ENCODE measurements around the gene COMMD1.
"Not testable (repeated sequence)": the region's sequence is repeated elsewhere in the genome, so short reads cannot be mapped to it uniquely, and the experiment has no call there.

The COMMD1 gene

DNA sequence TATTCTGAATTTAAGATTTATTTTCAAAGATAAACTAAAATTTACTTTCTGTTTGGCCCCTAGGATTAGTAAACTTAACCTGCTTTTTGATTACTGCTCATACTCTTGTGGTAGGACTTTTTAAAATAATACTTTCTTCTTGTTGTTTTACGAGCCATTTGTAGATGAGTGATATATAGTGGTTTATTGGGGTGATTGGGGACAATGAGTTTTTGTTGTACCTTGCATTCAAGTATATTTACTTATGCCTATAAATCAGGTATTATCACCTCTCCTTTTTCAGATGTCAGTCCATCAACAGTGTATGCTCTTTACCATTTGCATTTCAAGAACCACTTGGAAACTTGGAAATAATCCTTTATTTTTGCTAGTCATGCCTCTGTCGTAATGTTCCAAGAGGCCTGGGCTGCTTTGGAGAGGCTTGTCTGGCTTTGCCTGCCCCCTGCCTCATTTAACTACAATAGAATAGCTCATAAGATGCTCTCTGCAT, 131.3 kb downstream of the COMMD1 start:
- no peak for DNase-seq

DNA sequence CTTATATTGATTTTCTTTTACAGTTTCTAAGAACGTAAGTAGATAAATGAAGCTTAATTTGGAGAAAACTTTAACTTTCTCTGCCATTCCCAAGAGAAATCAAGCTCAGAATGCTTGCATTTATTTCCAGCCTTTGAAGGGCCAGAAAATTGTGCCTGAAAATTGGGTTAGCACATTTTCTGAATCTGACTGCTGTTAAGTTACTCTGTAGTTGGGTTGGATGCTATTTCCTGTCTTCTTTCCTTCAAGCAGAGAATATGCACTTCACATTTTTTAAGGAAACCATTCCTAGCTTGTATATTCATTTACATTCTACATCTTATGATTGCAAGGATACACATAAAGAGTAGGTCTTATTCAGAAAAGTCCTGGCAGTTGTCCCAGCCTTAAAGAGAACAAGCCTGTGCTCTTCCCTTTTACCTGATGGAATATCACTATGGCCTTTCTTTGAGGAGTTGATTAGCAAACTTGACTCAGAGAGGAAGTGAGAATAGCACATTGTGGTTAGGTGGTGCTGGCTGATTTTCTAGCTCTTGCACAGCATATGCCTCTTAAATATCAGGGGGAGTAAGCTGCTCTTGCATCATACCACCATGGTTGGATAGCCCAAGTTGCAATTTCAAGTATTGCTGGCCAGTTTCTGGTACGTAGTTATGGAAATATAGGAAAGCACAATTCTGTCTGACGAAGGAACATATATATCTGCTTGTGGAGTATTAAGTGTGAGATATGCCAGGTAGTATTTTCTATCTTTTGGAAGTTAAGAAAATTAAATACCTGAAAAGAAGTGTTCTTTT, 133.7 kb downstream of the COMMD1 start:
- DNase-seq: no peak

DNA sequence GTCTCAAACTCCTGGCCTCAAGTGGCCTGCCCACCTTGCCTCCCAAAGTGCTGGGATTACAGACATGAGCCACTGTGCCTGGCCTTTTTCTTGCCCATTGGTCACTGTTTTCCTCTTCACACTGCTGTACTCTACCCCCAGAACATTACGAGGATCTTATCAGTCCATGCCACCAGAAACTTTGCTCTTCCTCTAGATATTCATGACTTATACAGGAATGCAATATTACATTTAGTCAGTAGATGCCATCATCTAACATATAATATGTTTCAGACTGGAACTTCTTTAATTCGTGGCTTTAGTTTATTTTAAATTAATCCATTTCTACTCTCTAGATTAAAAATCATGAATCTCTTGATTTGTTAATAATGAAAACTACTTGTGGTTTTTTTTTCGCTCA, 135.5 kb downstream of the COMMD1 start:
- no peak for DNase-seq

DNA sequence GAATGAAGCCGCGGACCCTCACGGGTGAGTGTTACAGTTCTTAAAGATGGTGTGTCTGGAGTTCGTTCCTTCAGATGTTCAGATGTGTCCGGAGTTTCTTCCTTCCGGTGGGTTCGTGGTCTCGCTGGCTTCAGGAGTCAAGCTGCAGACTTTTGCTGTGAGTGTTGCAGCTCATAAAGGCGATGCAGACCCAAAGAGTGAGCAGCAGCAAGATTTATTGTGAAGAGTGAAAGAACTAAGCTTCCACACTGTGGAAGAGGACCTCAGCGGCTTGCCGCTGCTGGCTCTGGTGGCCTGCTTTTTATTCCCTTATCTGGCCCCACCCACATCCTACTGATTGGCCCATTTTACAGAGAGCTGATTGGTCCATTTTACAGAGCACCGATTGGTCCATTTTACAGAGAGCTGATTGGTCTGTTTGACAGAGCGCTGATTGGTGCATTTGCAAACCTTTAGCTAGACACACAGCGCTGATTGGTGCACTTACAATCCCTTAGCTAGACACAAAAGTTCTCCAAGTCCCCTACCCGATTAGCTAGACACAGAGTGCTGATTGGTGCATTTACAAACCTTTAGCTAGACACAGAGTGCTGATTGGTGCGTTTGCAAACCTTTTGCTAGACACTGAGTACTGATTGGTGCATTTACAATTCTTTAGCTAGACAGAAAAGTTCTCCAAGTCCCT, 136.4 kb downstream of the COMMD1 start:
- DNase-seq: not testable (repeated sequence)

DNA sequence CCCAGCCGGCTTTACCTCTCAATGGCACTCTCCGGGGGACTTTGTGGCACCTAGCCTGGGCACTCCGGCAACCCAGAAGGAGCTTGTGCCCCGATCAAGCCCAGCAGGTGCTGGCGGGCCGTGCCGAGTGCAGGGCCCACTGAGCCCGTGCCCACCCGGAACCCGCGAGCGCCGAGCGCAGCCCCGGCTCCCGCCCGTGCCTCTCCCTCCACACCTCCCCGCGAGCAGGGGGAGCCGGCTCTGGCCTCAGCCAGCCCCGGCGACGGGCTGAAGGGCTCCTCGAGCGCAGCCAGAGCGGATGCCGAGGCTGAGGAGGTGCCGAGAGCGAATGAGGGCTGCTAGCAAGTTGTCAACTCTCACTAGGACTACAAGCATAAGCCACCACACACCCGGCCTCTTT, 136.9 kb downstream of the COMMD1 start:
- DNase-seq: no peak

DNA sequence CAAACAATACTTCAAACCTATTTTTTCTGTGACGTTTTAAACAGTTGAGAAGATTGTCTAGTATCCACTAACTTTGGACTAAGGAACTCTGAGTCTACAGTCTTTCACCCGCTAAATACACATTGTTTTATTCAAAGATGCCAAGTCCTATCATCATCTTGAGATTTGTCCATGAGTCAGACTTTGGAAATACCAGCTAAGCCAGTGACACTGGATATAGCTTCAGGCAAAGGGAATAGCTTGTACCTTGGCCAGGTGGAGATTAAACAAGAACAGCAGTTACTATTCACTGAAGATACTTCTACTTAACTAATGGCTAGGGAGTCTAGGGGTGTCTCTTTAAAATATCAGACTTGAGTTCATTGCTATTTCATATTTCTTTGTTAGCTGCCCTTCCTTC, 137.5 kb downstream of the COMMD1 start:
- no peak for DNase-seq

DNA sequence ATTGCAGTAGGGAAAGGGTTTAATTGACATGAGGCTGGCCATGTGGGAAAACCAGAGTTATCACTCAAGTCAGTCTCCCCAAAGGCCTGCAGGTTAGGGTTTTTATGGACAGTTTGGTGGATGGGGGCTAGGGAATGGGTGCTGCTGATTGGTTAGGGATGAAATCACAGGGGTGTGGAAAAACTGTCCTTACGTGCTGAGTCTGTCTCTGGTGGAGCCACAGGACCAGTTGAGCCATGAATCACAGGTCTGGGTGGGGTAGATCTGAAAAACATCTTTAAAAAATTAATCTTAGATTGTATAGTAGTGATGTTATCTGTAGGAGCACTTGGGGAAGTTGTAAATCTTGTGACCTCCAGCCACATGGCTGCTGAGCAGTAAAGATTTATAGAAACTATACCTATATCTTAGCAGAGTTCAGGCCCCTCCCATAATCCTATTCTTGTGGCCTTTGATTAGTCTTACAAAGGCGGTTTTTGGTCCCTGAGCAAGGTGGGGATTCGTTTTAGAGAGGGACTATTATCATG, 139.6 kb downstream of the COMMD1 start:
- DNase-seq: no peak

DNA sequence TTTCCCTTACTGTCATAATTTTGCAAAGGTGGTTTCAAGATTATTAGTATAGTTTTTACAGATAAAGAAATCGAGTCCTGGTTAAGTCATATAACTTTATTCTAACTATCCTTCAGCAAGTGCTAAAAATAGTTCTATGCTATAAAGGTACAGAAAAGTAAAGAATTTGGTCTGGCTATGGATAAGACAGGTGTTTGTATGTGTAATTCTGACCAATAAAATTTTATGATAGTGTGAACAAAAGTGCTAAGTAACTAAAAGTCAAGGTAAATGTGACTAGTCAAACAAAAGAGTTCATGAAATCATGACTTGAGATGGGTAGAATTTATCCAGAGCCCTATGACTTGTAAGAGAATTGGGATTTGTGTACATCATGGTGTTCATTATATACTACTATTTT, 140.7 kb downstream of the COMMD1 start:
- DNase-seq: no peak

DNA sequence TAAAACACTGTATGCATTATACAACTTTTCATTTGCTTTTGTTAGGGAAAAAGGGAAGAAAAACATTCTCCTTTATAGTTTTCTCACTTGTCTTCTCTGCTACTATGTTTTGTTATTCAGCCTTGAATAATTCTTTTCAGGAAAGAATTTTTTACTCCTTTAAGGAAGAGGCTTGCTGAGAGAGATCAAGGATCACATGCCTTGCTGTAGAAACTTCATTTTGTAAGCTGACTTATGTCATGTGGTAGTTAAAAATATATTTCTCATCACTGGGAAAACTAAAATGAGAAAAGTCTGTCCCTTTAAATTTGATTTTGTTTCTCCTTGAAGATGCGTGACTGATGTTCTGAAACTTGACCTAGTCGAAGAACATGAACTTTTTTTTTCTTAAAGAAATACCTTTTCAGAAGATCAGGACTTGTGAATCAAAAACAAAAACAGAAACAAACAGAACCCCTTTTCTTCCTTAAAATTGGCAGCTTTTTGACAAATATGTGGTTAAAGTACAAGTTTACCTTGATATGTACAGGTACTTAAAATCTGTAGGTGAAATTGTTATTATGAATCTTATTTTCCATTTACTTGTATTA, 145.1 kb downstream of the COMMD1 start:
- no peak for DNase-seq

DNA sequence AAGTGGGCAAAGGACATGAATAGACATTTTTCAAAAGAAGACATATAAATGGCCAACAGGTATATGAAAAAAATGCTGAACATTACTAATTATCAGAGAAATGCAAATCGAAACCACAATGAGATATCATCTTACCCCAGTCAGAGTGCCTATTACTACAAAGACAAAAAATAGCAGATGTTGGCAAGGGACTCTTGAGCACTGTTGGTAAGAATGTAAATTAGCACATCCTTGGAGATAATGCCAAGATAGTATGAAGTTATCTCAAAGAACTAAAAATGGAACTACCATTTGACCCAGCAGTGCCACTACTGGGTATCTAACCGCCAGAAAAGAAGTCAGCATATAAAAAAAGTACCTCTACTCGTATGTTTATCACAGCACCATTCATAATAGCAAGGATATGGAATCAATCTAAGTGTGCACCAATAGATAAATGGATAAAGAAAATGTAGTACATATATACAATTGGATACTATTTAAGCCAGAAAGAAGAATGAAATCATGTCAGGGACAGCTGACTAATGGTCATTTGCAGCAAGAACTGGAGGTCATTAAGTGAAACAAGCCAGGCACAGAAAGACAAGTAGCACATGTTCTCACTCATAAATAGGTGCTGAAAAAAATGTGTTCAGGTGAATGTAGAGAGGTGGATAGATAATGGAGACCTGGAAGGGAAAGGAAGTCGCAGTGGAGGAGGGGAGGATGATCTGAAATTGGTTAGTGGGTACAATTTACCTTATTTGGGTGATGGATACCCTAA, 148.7 kb downstream of the COMMD1 start:
- no peak for DNase-seq

DNA sequence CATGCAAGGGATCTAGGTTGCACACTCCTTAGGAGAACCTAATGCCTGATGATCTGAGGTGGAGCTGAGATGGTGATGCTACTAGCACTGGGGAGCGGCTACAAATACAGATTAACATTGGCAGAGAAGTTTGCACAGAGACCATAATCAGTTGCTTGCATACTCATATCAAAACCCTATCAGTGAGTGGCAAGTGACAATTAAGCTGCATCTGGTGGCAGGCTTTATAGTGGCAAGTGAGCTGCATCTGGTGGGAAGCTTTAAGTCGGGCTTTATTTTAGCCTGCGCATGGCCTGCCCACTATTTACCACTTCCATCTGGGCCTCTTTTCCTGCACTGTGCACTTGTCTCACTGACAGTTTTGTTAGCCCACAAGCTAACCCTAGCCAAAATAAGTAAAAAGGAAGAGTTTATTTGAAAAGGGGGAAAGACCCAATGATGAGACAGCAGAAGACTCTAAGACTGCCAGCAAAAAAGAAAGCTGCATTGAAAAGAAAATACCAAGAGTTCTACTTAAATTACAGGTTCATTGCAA, 149.5 kb downstream of the COMMD1 start:
- DNase-seq: no peak

DNA sequence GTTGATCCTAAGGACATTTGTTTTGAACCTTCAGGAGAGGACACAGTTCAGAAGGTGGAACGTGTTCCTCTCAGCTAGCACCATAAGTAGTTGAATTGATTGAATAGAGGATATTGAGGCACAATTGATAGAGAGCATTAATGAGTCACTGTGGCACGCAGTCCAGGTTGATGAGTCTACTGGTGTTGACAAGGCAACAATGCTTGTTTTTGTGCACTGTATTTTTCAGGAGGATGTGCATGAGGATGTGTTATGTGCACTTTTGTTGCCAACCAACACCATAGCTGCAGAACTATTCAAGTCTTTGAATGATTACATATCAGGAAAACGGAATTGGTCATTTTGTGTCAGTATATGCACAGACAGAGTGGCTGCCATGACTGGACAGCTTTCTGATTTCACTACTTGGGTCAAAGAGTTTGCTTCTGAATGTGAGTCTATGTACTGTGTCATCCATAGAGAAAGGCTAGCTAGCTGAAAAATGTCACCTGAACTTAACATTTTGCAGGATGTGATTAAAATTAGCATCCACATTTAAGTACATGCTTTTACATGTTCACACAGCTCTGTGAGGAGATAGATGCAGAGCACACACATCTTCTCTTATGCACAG, 150.4 kb downstream of the COMMD1 start:
- DNase-seq: no peak

DNA sequence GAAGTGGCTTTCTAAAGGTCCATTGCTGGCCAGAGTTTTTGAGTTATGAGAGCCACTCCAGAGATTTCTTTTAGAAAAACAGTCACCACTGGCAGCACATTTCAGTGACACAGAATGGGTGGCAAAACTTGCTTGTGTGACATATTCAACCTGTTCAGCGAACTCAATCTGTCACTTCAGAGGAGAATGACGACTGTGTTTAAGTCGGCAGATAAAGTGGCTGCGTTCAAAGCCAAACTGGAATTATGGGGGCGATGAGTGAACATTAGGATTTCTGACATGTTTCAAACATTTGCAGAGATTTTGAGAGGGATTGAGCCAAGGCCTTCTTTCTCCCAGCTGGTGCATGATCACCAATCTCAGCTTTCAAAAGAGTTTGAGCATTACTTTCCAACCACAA, 150.9 kb downstream of the COMMD1 start:
- no peak for DNase-seq

DNA sequence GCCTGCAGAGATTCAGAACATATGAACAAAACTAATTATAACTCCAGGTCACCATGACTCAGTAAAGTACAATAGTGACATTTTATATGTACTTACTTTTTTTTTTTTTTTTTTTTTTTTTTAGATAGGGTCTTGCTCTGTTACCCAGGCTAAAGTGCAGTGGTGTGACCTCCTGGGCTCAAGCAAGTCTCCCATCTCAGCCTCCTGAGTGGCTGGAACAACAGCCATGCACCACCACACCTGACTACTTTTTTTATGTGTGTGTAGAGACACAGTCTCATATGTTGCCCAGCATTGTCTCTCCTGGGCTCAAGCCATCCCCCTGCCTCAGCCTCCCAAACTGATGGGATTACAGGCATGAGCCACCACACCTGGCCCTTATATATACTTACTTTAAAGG, 159.8 kb downstream of the COMMD1 start:
- no peak for DNase-seq

DNA sequence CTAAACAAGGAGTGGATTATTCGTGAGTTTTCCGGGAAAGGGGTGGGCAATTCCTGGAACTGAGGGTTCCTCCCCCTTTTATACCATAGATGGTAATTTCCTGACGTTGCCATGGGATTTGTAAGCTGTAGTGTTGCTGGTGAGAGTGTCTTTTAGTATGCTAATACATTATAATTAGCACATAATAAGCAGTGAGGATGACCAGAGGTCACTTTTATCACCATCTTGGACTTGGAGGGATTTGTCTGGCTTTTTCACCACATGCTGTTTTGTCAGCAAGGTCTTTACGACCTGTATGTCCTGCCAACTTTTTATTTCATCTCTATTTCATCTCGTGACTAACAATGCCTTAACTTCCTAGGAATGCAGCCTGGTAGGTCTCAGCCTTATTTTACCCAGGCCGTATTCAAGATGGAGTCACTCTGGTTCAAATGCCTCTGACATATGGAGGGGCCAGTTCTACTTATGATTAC, 165.7 kb downstream of the COMMD1 start:
- DNase-seq: no peak

DNA sequence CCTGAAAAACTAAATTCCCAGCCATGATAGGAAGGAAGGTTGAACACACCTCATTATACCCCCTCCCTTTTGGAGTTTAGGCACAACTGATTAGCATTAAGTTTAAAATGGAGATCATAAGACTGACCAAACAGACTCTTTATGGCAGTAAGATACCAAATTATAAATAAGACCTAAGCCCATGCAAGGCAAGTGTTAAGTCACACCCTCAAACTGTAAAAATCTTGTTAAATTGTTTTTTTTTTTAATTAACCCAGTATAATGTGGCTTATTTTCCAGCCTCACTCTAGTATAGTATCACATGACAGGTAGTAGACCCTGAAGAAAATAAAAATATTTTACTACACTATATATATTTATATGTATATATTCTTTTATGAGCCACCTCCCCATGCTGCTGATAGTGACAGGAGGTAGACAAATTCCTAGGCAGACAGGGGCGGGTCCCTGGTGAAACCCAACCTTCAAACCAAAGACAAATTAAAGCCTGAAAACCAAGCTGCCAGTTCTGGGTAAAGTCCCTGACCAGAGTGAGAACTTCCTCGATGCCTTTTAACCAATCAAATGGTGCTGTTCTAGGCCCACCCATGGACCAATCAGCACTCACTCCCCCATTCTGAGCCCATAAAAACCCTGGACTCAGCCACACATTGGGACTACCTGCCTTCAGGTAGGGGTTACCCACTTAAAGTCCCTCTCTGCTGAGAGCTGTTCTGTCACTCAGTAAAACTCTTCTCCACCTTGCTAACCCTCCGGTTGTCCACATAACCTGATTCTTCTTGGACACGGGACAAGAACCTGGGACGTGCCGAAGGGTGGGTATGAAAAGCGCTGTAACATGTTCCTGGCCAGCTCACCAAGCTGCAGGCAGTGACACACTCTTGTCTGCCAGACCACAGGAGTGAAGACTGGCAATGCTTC, 166.5 kb downstream of the COMMD1 start:
- no peak for DNase-seq

DNA sequence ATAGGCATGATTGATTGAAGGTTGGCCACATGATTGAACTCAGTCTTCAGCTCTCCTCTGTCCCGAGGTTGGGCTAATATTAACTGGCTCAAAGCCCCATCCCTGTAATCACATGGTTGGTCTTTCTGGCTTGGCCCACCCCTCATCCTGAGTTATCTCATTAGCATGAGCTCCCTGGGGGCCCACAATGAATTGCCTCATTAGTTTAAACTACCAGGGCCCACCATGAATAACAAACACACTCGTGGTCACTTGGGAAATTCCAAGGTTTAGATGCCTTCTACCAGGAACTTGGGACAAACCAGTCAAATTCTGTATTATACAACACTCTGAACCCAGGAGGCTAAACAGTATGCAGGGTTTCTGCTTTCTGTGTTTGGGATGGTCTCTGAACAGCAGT, 168.8 kb downstream of the COMMD1 start:
- DNase-seq: no peak

DNA sequence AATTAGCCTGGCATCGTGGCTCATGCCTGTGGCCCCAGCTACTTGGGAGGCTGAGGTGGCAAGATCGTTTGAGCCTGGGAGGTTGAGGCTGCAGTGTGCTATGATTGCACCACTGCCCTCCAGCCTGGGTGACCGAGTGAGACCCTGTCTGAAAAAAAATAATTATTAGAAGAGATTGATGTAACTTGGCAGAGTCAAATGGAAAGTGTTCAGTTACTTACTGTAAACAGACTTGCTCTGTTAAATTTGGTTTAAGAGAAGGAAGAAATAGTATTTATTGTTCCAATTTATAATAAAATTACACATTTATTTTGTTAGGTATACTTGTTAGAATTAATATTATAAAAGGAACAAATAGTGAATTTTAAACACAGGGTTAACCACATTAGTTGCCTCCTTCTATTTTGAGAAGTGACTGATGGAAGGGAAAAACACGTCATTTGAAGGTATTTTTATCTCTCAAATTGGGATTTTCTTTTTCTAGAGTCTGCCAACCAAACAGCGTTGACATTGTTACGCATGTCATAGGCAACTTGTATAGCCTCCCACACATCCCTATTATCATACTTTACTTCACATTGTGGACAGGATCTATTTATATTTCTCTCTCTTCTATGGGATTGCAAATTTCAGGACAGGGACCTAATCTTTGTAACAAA, 171.6 kb downstream of the COMMD1 start:
- DNase-seq: no peak

DNA sequence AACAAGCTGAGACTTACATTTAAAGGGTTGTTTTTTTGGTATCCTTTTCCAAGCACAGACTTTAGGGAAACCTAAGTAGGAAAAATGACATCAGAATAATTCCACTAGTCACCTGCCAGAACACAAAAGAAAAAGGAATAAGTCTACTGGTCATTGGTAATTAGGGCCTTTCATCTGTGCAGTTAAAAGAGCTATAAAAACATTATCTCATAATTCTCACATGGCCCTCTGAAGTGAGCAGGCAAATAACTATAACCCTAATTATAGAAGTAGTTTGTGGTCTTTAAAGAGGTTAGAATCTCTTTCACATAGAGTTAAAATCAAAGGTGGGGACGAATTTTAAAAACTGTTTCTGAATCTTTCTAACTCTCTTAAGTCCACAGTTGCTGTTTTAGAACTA, 179.3 kb downstream of the COMMD1 start:
- no peak for DNase-seq

DNA sequence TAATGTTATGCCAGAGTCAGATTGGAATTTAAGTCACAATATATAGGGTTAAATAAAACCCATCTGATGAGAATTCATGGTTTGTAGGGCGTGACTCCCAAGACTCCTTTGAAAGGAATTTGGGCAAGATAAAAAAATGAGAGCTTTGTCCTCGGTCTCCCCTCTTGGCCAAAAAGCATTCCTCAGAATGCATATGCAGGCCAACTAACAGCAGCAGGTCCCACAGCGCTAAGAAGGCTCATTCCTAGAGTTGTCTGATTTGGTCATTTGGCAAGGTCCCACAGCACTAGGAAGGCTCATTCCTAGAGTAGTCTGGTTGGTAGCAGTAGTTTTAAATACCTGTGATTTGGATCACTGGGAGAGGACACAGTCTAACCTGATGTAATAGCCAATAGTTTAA, 184.2 kb downstream of the COMMD1 start:
- DNase-seq: no peak

DNA sequence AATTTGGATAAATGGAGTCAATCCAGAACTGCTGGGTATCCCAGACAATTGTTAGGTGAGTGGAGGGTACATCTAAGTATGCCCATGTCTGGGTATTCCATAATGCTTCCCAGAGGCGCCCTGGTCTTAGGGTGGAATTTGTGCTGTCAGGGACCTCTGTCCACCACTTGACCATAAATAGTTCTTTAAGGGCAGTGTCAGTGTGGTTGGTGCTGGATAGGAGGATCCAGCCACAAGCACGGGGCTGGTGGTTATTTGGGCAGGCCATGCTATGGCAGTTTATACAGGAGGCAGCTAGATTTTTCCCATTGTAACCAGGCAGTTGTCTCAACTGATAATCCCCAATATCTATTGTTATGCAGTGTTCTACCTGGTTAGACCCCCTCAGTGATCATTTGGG, 186.0 kb downstream of the COMMD1 start:
- no peak for DNase-seq

All from activated effector memory CD4-positive, alpha-beta T cell treated with anti-CD3 and anti-CD28 coated beads, Interleukin-2, amount 50 U/mL, for 16 hours (primary cell).